T-helper 1 cell treated with Interleukin-12 subunit alpha and Interleukin-12 subunit beta and Interleukin-4 antibody, amounts not matched to agents 30 μg/mL and 1 μg/mL, for 36 hours (primary cell): Measurements from ENCODE around the gene HSDL2.

Source experiments
- H3K27ac Mint-ChIP-seq: one replicate; pipeline ENCODE4 v1.8.0; 2021; ENCODE audit warnings: mild to moderate bottlenecking, mixed read lengths
- H3K27me3 Mint-ChIP-seq: one replicate; pipeline ENCODE4 v1.8.0; 2021; ENCODE audit warnings: low read depth, mixed read lengths
- H3K36me3 Mint-ChIP-seq: one replicate; pipeline ENCODE4 v1.8.0; 2021; ENCODE audit warnings: low read depth, mixed read lengths
- H3K4me1 Mint-ChIP-seq: one replicate; pipeline ENCODE4 v1.8.0; 2021; ENCODE audit warnings: low read depth, mixed read lengths
- H3K4me3 Mint-ChIP-seq: one replicate; pipeline ENCODE4 v1.8.0; 2021; ENCODE audit warnings: mild to moderate bottlenecking, moderate library complexity, mixed read lengths
- H3K9me3 Mint-ChIP-seq: one replicate; pipeline ENCODE4 v1.8.0; 2021; ENCODE audit warnings: mixed read lengths

The HSDL2 gene

DNA sequence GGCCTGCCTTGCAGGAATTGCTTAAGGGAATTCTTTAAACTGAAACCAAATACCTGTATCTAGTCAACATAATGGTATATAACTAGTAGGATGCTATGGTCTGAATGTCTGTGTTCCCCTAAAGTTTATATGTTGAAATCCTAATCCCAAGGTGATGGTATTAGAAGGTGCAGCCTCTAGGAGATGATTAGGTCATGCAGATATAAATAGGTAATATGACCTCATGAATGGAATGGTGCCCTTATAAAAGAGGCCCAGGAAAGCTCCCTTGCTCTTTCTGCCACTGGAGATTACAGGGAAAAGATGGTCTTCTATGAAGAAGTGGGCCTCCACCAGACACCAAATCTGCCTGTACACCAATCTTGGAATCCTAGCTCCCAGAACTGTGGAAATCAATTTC lies 99.3 kb downstream of the HSDL2 start:
- Mint-ChIP-seq H3K4me1 (no peaks in the 10 kb centered on the region), H3K9me3 (peaks cover 15% of the 10 kb centered on the region), H3K36me3 (peaks cover 12% of the 10 kb centered on the region), H3K27ac (no peak overlapping the region), H3K4me3 (no peak overlapping the region), H3K27me3 (no peaks in the 10 kb centered on the region)

DNA sequence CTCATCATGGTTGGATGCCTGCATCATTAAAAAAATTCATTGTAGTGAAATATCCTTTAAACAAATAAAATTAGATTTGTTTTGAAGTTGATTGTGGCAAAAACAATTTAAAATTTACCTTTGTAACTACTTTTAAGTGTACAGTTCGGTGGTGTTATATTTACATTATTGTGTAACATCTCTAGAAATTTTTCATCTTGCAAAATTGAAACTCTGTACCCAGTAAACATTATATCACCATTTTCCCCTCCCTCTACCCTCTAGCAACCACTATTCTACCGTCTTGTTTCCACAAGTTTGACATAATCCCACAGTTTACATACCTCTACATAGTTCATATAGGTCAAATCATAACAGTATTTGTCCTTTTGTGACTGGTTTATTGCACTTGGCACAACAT lies 104.7 kb downstream of the HSDL2 start:
- Mint-ChIP-seq H3K4me1 (peaks cover 25% of the 10 kb centered on the region), H3K4me3 (no peak overlapping the region), H3K9me3 (no peaks in the 10 kb centered on the region), H3K36me3 (no peaks in the 10 kb centered on the region), H3K27me3 (no peaks in the 10 kb centered on the region), H3K27ac (no peak overlapping the region)

DNA sequence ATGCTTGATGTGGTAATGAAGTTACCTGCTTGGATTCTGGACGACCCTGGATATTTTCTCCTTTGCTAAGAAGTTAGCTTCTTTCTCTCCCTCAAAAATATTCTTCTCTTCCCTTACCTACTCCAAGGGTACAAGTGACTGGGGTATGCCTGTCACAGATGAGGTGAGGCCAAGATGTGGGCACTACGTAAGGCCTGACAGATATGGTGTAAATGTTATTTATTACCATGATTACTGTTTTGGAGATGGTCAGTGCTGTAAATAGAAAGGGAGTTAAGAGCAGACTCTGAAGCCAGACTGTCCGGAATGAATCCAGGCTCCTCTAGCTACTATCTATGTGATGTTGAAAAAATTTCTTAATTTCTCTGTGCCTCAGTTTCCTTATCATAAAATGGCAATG lies 105.7 kb downstream of the HSDL2 start:
- Mint-ChIP-seq H3K9me3 (no peaks in the 10 kb centered on the region), H3K36me3 (no peaks in the 10 kb centered on the region), H3K4me3 (peak overlapping the region; percentile 92), H3K27ac (no peak overlapping the region), H3K4me1 (peaks cover 27% of the 10 kb centered on the region), H3K27me3 (no peaks in the 10 kb centered on the region)

DNA sequence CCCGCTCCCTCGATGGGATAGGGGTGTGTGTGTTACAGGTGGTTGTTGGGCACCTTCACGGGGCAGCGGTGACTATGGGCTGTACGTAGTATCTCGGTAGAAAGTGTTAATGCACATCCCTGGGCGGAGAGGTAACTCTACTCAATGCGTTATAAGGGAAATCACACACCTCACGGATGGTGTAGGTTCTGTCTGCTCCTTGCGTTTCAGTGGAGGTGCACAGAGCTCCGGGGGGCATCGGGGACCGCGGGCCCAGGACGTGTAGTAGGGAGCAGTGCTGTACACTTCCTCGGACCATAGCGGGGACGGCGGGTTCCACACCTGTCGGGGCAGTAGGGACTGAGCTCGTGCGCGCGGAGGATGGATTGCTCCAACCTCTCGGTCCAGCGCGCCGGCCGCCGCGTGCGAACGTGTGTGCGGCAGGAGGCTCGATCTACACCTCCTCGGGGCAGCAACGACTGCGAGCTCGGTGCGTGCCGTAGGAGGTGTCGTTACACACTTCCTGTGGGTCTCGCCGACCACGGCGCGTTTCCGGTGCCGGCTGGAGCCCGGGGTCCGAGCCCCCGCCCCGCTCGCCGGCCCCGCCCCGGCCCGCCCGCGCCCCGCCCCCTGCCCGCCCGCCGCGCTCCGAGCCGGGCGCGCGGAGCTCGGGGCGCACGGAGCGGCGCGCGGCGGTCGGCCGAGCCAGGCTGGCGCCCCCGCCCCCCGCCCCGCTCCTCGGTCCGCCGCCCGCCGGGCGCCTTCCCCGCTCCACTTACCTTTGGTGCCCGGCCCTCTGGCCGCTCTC lies 106.5 kb downstream of the HSDL2 start, which contains the start of gene KIAA1958:
Gene KIAA1958, plus strand, starts transcription at position 607 of the 787 bp plus-strand sequence. CDS start 87,254 bp downstream, outside the sequence.
- Mint-ChIP-seq H3K27ac (peak within 1 kb of the TSS; percentile 95), H3K36me3 (no peaks in the 10 kb centered on the region), H3K4me3 (peak within 1 kb of the TSS; percentile 92), H3K9me3 (no peaks in the 10 kb centered on the region), H3K27me3 (no peaks in the 10 kb centered on the region), H3K4me1 (peaks cover 27% of the 10 kb centered on the region)

DNA sequence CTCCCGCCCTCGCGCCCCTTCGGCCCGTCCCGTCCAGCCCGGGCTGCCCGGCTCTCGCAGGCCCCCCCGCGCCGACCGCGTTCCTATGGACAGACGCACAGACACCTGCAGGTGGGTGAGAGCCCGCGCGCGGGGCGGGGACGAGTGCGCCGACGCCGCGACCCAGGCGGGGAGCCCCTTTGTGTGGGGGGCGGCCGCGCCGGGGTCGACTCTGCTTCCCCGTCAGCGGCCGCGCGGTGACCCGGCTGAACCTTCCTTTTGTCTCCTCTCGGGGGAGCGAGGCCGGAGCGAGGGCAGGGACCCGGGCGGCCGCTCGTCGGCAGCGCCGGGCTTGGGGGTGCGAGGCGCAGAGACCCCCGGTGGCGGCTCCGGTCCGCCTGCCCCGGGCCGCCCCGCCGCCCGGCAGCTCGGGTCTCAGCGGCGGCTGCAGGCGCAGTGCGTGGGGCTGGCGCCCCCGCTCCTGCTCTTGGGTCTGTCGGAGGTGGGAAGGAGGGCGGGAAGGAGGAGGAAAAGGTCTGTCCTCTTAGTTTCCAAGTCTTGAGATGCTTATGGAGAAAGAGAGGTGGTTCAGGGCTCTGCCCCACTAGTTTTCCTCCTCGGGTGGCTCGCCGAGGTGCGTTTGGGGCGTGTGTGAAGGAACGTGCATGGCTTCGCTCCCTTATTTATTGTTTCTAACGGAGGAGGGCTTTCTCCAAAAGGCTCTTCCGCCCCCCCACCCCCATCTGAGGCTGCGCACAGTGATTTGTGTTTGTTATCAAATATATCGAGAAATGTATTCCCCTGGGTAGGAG lies 107.3 kb downstream of the HSDL2 start:
- Mint-ChIP-seq H3K4me1 (peaks cover 27% of the 10 kb centered on the region), H3K27me3 (no peaks in the 10 kb centered on the region), H3K36me3 (peaks cover 3% of the 10 kb centered on the region), H3K27ac (peak overlapping the region; percentile 69), H3K4me3 (peak overlapping the region; percentile 90), H3K9me3 (no peaks in the 10 kb centered on the region)

DNA sequence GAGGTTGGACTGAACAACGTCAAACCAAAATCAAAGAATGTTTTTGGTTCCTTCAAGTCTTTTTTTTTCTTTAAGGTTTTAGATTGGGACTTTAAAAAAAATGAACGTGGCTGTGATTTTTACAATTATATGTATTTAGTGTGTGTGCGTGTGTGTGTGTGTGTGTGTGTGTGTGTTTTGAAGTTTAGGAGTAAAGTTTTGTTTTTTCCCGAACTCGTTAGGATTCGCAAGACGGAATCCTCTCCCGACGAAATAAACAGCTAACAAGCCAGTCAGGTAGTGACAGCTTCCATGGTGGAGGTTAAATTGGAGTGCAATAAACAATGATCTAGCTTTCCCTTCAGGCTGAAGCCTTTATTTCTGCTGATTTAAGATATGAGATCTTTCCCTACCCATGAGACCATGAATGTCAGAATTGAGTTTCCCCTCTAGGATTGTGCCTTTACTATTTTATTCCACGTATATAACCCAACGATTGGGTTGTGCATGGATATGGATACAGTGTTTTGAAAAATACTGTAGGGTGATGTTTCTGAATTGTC lies 108.0 kb downstream of the HSDL2 start:
- Mint-ChIP-seq H3K27ac (peak overlapping the region; percentile 69), H3K4me1 (peaks cover 27% of the 10 kb centered on the region), H3K4me3 (peak overlapping the region; percentile 90), H3K27me3 (no peaks in the 10 kb centered on the region), H3K36me3 (peaks cover 5% of the 10 kb centered on the region), H3K9me3 (no peaks in the 10 kb centered on the region)

DNA sequence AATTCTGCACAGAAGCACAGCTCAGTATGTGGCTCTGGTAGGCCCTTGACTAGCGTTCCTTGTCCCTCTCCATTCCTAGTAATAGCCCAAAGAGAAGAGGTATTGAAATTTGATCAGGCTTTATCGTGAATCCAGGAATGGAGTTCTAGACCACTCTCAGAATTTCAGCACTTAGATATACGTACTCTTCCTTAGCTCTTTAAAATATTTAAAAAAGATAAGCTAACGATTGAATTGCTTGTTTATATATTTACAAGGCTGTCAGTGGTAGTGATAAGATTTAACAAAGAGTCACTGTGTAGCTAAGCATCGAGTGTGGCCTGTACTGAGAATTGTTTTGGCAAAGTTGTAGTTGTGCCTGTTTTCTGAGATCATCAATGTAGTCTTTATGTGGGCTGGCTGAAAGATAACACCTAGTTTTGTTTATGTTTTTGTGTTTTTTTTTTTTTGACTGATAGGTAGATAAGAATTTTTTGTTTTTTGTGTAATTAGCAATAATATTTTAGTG lies 109.2 kb downstream of the HSDL2 start:
- Mint-ChIP-seq H3K27me3 (no peaks in the 10 kb centered on the region), H3K27ac (no peak overlapping the region), H3K4me1 (peaks cover 27% of the 10 kb centered on the region), H3K4me3 (no peak overlapping the region), H3K9me3 (peaks cover 12% of the 10 kb centered on the region), H3K36me3 (peaks cover 15% of the 10 kb centered on the region)

DNA sequence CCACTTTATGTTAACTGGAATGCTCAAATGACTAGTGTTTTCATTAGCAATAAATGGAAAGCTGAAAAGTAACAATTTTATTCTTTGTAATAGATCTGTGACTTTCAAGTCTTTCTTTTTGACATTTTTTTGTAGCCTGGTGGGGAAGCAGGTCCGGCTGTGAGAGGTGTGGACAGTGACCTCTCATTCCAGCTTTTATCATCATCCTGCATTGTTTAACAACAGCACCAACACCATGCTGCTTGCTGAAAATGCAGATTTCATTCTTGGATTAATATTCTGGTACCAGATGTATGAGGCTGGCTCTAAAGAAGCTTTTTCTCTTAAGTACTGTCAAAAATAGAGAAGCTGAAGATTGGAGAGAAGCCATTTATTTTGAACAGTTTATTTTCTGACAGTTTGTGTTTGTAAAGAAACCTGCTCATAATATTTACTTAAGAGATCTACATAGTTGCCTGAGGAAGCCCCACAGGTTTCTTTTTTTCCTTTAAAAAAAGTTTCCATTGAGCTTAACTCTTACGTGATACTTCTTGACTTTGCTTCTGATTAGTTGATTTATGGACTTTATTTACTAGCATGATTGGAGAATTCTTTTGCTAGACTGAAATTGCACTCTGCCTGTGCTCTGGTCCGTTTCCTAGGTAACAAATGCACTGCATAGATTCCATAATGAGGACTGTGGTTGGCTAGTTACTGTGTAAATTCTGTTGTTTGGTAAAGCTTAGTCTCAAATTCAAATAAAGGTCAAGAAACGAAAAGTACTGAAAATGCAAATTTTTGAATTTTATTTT lies 110.2 kb downstream of the HSDL2 start:
- peaks cover 22% of the 10 kb centered on the region for H3K9me3 Mint-ChIP-seq
- H3K4me1 Mint-ChIP-seq = peaks cover 29% of the 10 kb centered on the region
- no peak overlapping the region for H3K4me3 Mint-ChIP-seq
- peaks cover 25% of the 10 kb centered on the region for H3K36me3 Mint-ChIP-seq
- H3K27me3 Mint-ChIP-seq = no peaks in the 10 kb centered on the region
- no peak overlapping the region for H3K27ac Mint-ChIP-seq

DNA sequence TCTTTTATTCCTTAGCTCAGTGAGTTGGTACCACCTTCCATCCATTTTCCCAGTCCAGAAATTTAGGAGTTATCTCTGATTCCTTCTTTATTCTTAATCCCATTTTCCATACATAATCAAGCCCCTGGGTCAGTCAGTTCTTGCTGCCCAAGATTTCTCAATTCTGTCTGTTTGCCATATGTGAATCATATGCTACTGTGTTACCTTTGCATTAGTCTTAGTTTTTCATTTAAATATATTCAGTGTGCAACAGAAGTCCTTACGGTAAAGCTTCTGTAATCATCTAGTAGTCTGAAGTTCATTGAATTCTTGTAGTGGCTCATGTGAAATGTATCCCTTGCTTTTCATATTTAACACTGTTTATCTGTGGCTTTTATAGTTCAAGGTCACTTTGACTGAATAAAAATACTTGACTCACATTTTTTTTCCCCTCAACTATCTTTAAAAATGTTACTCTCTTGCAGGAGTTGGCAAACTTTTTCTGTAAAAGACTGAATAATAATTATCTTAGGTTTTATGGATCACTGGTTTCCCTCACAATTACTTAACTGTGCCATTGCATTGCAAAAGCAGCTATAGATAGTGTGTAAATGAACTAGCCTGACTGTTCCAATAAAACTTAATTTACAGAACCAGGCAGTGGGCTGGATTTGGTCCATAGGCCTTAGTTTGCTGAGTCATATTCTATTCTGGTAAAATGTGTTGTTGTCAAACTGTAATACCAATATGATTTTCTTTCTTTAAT lies 113.7 kb downstream of the HSDL2 start:
- Mint-ChIP-seq H3K27me3 (no peaks in the 10 kb centered on the region), H3K4me1 (peaks cover 9% of the 10 kb centered on the region), H3K9me3 (peaks cover 30% of the 10 kb centered on the region), H3K4me3 (no peak overlapping the region), H3K36me3 (peaks cover 32% of the 10 kb centered on the region), H3K27ac (no peak overlapping the region)

DNA sequence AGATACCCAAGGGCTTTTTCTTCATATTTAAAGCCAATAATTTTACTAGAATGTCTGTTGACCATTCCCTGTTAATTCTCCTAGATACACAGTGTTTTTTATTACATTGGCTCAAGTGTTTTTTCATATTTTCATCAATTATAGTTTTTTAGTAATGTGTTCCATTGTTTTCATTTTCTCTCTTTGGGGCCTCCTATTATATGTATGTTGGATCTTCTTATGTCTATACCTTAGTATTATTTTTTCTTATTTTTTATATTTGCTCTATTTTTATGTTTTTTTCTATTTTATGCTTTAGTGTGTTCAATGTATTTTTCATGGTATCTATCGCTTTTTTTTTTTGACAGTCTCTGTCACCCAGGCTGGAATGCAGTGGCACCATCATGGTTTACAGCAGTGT lies 114.2 kb downstream of the HSDL2 start:
- peaks cover 36% of the 10 kb centered on the region for H3K36me3 Mint-ChIP-seq
- peaks cover 30% of the 10 kb centered on the region for H3K9me3 Mint-ChIP-seq
- H3K4me1 Mint-ChIP-seq = peaks cover 8% of the 10 kb centered on the region
- no peak overlapping the region for H3K4me3 Mint-ChIP-seq
- no peaks in the 10 kb centered on the region for H3K27me3 Mint-ChIP-seq
- no peak overlapping the region for H3K27ac Mint-ChIP-seq

DNA sequence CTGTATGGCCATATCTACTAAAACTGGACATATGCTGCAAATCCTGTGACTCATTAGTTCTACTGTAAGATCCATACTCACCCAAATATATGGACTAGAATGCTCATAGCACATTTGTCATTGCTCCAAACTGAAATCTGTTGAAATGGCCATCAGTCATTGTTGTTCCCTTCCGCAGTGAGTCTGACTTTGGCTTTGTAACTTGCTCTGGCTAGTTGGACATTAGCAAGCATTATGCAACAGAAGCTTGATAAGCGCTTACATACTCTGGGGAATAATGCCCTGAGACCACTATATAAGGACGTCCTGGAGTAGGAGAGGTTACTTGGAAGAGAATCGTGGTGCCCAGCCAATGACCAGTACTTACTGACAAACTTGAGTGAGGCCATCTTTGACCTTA lies 115.7 kb downstream of the HSDL2 start:
- H3K36me3 Mint-ChIP-seq = peaks cover 36% of the 10 kb centered on the region
- H3K27me3 Mint-ChIP-seq = no peaks in the 10 kb centered on the region
- no peak overlapping the region for H3K27ac Mint-ChIP-seq
- no peak overlapping the region for H3K4me3 Mint-ChIP-seq
- H3K9me3 Mint-ChIP-seq = peaks cover 30% of the 10 kb centered on the region
- H3K4me1 Mint-ChIP-seq = peaks cover 4% of the 10 kb centered on the region

DNA sequence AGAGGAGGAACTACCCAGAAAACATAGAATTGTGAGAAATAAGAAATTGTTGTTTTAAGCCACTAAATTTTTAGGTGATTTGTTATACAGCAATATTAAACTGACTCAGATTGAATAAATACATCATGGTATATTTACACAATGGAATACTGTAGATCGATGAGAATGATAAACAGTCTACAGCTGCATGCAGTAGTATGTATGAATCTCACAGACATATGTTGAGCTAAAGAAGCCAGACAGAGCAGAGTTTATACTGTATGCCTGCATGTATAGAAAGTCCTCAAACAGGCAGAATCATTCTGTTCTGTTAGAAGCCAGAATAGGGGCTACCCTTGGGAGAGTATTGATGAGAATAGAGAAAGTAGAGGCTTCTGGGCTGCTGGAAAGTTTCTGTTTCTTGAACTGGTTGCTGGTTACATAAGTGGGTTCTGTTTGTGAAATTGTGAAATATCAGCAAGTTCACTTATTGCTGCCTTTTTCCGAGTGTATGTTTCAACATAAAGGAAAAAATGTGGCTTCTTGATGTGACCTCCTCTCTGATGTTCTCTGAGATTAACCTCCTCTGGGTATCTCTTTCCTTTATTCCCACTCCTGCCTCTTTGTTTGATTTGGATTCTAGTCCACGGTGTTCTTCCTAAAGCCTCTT lies 116.3 kb downstream of the HSDL2 start:
- Mint-ChIP-seq H3K9me3 (peaks cover 30% of the 10 kb centered on the region), H3K36me3 (peaks cover 36% of the 10 kb centered on the region), H3K27me3 (no peaks in the 10 kb centered on the region), H3K27ac (no peak overlapping the region), H3K4me1 (peaks cover 4% of the 10 kb centered on the region), H3K4me3 (no peak overlapping the region)

DNA sequence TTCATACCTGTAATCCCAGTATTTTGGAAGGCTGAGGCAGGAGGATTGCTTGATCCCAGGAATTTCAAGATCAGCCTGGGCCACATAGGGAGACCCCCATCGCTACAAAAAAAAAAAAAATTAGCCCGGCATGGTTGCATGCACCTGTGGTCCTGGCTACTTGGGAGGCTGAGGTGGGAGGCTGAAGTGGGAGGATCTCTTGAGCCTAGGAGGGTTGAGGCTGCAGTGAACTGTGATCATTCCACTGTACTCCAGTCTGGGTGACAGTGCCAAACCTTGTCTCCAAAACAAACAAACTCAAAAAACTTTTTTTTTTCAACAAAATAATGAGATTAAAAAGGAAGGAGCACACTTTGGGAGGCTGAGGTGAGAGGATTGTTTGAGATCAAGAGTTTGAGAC lies 120.9 kb downstream of the HSDL2 start:
- peaks cover under 1% of the 10 kb centered on the region for H3K9me3 Mint-ChIP-seq
- H3K4me1 Mint-ChIP-seq = peaks cover 2% of the 10 kb centered on the region
- no peak overlapping the region for H3K4me3 Mint-ChIP-seq
- no peak overlapping the region for H3K27ac Mint-ChIP-seq
- H3K36me3 Mint-ChIP-seq = peaks cover 4% of the 10 kb centered on the region
- H3K27me3 Mint-ChIP-seq = no peaks in the 10 kb centered on the region
